GM13977 (cell line): ENCODE data around the gene PLPP2.

Experiments used
- DNase-seq: peaks from one replicate; pipeline ENCODE4 v3.0.0; 2012; ENCODE audit warnings: low spot score
- in situ Hi-C: fragments of 300-500 bp; cut with MboI; formaldehyde crosslinking; loops from one replicate; pipeline ENCODE4 v1.12.0; 2022; ENCODE audit warnings: low sequenced_read_pairs, low pct_unique_long_range_greater_than_20kb, mixed read lengths, inconsistent platforms; ENCODE audit not compliant: unreplicated experiment
- TF ChIP-seq, protein P1 (sequence below): IDR thresholded peaks from 2 replicates; pipeline ENCODE4 v1.5.1; 2012; ENCODE audit warnings: mild to moderate bottlenecking, control low read depth; ENCODE audit not compliant: insufficient read depth; ENCODE audit errors: extremely low read depth, missing control alignments

PLPP2 gene

GRCh38 chr19:326871-327270 lies 35.7 kb upstream of the PLPP2 start:
- no peak for DNase-seq
- in situ Hi-C loops: no loop called here
- TF ChIP-seq, protein P1, sequence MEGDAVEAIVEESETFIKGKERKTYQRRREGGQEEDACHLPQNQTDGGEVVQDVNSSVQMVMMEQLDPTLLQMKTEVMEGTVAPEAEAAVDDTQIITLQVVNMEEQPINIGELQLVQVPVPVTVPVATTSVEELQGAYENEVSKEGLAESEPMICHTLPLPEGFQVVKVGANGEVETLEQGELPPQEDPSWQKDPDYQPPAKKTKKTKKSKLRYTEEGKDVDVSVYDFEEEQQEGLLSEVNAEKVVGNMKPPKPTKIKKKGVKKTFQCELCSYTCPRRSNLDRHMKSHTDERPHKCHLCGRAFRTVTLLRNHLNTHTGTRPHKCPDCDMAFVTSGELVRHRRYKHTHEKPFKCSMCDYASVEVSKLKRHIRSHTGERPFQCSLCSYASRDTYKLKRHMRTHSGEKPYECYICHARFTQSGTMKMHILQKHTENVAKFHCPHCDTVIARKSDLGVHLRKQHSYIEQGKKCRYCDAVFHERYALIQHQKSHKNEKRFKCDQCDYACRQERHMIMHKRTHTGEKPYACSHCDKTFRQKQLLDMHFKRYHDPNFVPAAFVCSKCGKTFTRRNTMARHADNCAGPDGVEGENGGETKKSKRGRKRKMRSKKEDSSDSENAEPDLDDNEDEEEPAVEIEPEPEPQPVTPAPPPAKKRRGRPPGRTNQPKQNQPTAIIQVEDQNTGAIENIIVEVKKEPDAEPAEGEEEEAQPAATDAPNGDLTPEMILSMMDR: no peak

GRCh38 chr19:325937-326565 lies 34.8 kb upstream of the PLPP2 start:
- DNase-seq: no peak
- in situ Hi-C loops: no loop called here
- TF ChIP-seq, protein P1: no peak

- in situ Hi-C loops: no loop called here
- TF ChIP-seq, protein P1: no peak
- no peak for DNase-seq
These were observed 34.2 kb upstream of the PLPP2 start for GRCh38 chr19:325173-325936.

GRCh38 chr19:324716-325115 lies 33.5 kb upstream of the PLPP2 start:
- in situ Hi-C loops: no loop called here
- DNase-seq: no peak
- TF ChIP-seq, protein P1: no peak

DNA sequence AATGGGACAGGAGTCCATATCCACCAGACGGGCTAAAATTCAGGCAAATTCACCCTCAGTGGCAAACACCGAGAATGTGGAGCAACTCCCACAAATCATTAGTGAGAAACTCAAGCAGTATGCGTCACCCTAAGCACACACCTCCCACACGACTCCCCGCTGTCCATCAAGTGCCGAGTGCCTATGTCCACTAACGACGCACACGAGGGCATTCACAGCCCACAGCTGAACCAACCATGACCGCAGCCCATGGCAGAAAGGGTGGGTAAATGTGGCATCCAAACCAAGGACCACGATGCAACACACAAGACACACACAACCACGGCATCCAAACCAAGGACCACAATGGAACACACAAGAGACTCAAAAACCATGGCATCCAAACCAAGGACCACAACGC lies 31.4 kb upstream of the PLPP2 start:
- in situ Hi-C loops: no loop called here
- DNase-seq: no peak
- TF ChIP-seq, protein P1: no peak

GRCh38 chr19:318509-318774 lies 27.2 kb upstream of the PLPP2 start:
- TF ChIP-seq, protein P1: no peak
- in situ Hi-C loops: no loop called here
- DNase-seq: no peak
